ENCODE measurements around the gene BIRC5. TPM values are rescaled to one million over a fixed set of nuclear protein-coding genes. Genes with fewer than 3 reads are reported as not detected.

BIRC5 gene
- total RNA-seq, 3 donors from 2014 or later (not counting 1 experiment from before 2014, with no cell fraction given) = 0.73 to 1.9 (median 1.2) TPM

- Histone ChIP-seq H3K4me1 (ENCODE audit: control insufficient read depth, insufficient read depth, low read length) (peaks cover 13% of the 10 kb centered on the region), H3K9me3 (ENCODE audit: control insufficient read depth, insufficient read depth, low read length) (no peaks in the 10 kb centered on the region), H3K27me3 (ENCODE audit: control insufficient read depth, insufficient read depth, low read length) (no peaks in the 10 kb centered on the region), H3K4me3 (ENCODE audit: low read length) (no peak overlapping the region), H3K27ac (ENCODE audit: low read length) (no peak overlapping the region), H3K36me3 (ENCODE audit: control insufficient read depth, insufficient read depth, low read length) (no peaks in the 10 kb centered on the region)
- Mint-ChIP-seq H3K36me3 (no peaks in the 10 kb centered on the region), H3K4me3 (no peak overlapping the region), H3K27me3 (ENCODE audit: low read depth in 2 of 2) (peaks cover 0 to 12% of the 10 kb centered on the region in 2 donors), H3K4me1 (peaks cover 4 to 10% of the 10 kb centered on the region in 2 donors), H3K27ac (no peak overlapping the region), H3K9me3 (no peaks in the 10 kb centered on the region)
- intact Hi-C loops (cut with micrococcal nuclease) = no loop called here
- no peak for DNase-seq
- 90% methylated on average over 26 of the region's 26 CpGs for WGBS (ENCODE audit: insufficient coverage)
- no peak for ATAC-seq
- TF ChIP-seq, protein P1, sequence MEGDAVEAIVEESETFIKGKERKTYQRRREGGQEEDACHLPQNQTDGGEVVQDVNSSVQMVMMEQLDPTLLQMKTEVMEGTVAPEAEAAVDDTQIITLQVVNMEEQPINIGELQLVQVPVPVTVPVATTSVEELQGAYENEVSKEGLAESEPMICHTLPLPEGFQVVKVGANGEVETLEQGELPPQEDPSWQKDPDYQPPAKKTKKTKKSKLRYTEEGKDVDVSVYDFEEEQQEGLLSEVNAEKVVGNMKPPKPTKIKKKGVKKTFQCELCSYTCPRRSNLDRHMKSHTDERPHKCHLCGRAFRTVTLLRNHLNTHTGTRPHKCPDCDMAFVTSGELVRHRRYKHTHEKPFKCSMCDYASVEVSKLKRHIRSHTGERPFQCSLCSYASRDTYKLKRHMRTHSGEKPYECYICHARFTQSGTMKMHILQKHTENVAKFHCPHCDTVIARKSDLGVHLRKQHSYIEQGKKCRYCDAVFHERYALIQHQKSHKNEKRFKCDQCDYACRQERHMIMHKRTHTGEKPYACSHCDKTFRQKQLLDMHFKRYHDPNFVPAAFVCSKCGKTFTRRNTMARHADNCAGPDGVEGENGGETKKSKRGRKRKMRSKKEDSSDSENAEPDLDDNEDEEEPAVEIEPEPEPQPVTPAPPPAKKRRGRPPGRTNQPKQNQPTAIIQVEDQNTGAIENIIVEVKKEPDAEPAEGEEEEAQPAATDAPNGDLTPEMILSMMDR (IDR thresholded peaks at IDR 0.05) = no peak
Observed at GRCh38 chr17:78267253-78268073, 53.4 kb downstream of the BIRC5 start.

DNA sequence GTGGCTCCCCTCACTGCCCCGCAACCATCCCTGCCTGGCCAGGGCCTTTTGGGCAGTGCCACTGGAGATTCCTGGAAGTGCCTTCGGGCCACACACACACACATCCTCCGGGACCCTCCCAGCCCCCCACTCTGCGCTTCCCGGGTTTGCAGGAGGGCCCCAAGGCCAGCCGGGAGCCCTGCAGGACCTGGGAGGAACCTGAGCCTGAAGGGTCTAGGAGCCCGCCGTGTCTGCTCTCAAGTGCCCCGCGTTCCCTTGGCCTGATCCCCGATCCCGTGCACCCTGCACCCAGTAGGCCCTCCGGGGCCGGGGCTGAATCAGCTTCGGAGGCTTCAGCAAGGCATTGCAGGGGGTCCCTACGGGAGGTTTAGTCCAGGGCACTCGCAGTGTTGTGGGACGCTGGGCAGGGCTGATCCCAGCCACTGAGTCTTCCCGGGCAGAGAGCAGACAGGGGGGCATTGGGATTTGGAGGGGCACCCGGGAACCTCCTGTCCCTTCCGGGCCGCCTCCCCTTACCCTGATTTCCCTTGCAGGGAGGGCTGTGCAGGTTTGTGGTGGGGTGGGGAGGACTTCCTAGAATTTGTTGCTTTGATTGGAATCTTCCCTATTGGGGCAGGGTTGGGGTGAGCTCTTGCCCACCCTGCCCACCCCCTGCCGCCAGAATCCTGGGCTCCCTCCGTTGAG is 54.3 kb downstream of the BIRC5 start:
- TF ChIP-seq, protein P1 (IDR thresholded peaks at IDR 0.05) = no peak
- Mint-ChIP-seq H3K27ac (no peak overlapping the region), H3K9me3 (no peaks in the 10 kb centered on the region), H3K4me1 (peaks cover 1 to 6% of the 10 kb centered on the region in 2 donors), H3K36me3 (no peaks in the 10 kb centered on the region), H3K27me3 (ENCODE audit: low read depth in 2 of 2) (peaks cover 0 to 12% of the 10 kb centered on the region in 2 donors), H3K4me3 (no peak overlapping the region)
- no peaks in the 10 kb centered on the region for H3K9me3 ChIP-seq (ENCODE audit: control insufficient read depth, insufficient read depth, low read length)
- DNase-seq (no peak), ATAC-seq (no peak)
- H3K27ac ChIP-seq (ENCODE audit: low read length) = no peak overlapping the region
- H3K4me3 ChIP-seq (ENCODE audit: low read length) = no peak overlapping the region
- H3K27me3 ChIP-seq (ENCODE audit: control insufficient read depth, insufficient read depth, low read length) = no peaks in the 10 kb centered on the region
- WGBS (ENCODE audit: insufficient coverage) = 88% methylated on average over 24 of the region's 24 CpGs
- intact Hi-C loops (cut with micrococcal nuclease) = no loop called here
- H3K4me1 ChIP-seq (ENCODE audit: control insufficient read depth, insufficient read depth, low read length) = peaks cover 4% of the 10 kb centered on the region
- H3K36me3 ChIP-seq (ENCODE audit: control insufficient read depth, insufficient read depth, low read length) = no peaks in the 10 kb centered on the region

- no peak overlapping the region for H3K4me3 ChIP-seq (ENCODE audit: low read length)
- ATAC-seq = no peak
- Mint-ChIP-seq H3K36me3 (no peaks in the 10 kb centered on the region), H3K4me3 (no peak overlapping the region), H3K4me1 (peaks cover 0 to 5% of the 10 kb centered on the region in 2 donors), H3K27ac (no peak overlapping the region), H3K9me3 (no peaks in the 10 kb centered on the region), H3K27me3 (ENCODE audit: low read depth in 2 of 2) (peaks cover 0 to 12% of the 10 kb centered on the region in 2 donors)
- DNase-seq = no peak
- H3K36me3 ChIP-seq (ENCODE audit: control insufficient read depth, insufficient read depth, low read length) = no peaks in the 10 kb centered on the region
- H3K9me3 ChIP-seq (ENCODE audit: control insufficient read depth, insufficient read depth, low read length) = no peaks in the 10 kb centered on the region
- TF ChIP-seq, protein P1 (IDR thresholded peaks at IDR 0.05) = no peak
- intact Hi-C loops (cut with micrococcal nuclease) = no loop called here
- H3K27me3 ChIP-seq (ENCODE audit: control insufficient read depth, insufficient read depth, low read length) = no peaks in the 10 kb centered on the region
- WGBS (ENCODE audit: insufficient coverage) = 86% methylated on average over 34 of the region's 34 CpGs
- H3K4me1 ChIP-seq (ENCODE audit: control insufficient read depth, insufficient read depth, low read length) = no peaks in the 10 kb centered on the region
- no peak overlapping the region for H3K27ac ChIP-seq (ENCODE audit: low read length)
Observed at GRCh38 chr17:78268951-78269905, 55.2 kb downstream of the BIRC5 start.
